Hematopoietic multipotent progenitor cell treated with erythropoietin and hydrocortisone succinate and interleukin-3 and kit ligand, for 17 days (in vitro differentiated cells): ENCODE data around the gene SPOCD1.

Experiments
- DNase-seq: peaks from one replicate; pipeline ENCODE4 v3.0.0-alpha.2; 2015; ENCODE audit warnings: low spot score

Gene SPOCD1

DNA sequence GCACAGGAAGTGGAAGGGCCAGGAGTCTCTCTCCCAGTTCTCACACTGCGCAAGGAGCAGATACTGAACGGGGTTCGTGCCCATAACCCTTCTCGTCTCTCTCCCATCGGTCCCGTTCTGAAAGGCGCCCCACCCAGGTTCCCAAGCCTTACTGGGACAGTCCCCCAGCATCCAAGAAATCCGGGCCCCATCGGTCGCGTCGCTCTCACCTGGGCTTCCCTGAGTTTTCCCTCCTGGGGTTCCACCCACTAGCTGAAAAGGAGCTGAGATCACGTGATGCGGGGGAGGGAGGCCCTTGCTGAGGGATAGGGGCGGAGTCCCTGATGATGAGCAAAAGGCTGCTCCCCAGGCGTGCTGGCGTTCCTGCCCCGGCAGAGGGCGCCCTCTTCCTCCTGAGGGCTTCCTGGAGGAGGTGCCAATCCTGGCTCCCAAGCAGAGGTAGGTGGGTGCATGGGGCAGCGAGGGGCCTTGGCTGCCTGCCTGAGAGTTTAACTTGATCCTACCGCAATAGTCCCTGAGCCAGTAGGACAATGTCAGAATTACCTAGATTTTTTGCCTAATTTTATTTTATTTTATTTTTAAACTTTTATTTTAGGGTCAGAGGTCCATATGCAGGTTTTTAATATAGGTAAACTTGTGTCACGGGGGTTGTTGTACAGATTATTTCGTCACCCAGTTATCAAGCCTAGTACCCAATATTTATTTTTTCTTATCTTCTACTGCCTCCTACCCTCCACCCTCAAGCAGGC is at the start of gene SPOCD1:
SPOCD1 (minus strand) TSS at position 271 of the 749 bp plus-strand sequence. CDS start 689 bp downstream, outside the sequence.
- DNase-seq, result peak; percentile 93

GRCh38 chr1:31862071-31862470 is 46.2 kb upstream of the SPOCD1 start:
- no peak for DNase-seq

DNA sequence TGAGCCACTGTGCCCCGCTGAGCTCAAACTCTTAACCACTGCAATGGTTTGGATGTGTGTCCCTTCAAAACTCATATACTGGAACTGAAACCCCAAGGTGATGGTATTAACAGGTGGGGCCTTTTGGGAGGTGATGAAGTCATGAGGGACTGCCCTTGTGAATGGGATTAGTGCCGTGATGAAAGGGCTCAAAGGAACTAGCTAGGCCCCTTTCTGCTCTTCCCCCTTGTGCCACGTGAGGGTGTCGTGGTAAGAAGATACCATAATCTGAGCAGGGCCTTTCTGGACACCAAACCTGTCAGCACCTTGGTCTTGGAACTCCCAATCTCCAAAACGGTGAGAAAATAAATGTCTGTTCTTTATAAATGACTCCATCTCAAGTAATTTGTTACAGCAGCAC is 45.5 kb upstream of the SPOCD1 start:
- DNase-seq, result peak; percentile 16

DNA sequence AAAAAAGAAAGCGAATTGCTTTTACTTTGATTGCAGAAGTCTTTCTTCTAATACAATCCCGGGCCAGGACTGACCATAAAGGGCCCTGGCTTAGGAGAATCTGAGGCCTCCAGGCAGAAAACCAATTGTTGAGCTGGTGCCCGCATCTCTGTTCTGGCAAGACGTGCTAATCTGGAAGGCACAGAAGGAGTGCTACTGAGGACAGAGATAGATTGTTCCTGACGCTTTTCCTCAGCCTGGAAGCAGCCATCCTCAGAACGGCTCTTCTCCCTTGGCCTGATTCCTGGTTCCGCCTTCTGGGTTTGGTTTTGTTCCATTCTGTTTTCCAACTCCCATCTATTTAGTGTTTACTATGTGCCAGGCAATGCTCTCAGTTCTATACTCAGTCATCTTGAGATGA is 44.8 kb upstream of the SPOCD1 start:
- DNase-seq, result no peak

DNA sequence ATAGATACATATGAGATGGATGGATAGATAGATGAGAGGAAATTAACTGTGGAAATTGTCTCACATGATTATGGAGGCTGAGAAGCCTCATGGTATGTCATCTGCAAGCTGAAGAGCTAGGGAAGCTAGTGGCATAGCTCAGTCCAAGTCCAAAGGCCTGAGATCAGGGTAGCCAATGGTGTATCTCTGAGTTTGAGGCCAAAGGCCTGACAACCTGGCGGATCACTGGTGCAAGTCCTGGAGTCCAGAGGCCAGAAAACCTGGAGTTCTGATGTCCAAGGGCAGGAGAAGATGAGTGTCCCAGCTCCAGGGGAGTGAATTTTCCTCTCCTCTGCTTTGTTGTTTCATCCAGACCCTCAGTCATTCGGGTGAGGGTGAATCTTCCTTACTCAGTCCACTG is 43.9 kb upstream of the SPOCD1 start:
- DNase-seq, result no peak

GRCh38 chr1:31859044-31859443 is 43.2 kb upstream of the SPOCD1 start:
- no peak for DNase-seq

DNA sequence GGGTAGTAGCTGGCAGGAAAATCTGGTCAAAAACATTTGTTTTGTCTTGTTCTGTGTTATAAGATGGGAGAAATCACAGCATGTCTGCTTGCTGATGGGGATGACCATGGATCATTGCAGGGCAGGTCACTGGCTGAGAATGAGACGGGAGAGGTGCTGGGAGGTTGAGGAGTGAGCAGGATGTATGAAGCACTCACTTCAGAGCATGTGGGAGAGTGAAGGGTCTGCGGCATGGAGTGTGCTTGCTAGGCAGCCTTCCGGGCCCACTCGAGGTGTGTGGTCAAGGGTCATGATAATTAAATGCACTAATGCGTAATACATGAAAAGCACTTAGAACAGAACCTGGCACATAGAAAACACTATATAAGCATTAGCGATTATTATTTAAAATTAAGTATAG is 42.0 kb upstream of the SPOCD1 start:
- DNase-seq, result no peak

DNA sequence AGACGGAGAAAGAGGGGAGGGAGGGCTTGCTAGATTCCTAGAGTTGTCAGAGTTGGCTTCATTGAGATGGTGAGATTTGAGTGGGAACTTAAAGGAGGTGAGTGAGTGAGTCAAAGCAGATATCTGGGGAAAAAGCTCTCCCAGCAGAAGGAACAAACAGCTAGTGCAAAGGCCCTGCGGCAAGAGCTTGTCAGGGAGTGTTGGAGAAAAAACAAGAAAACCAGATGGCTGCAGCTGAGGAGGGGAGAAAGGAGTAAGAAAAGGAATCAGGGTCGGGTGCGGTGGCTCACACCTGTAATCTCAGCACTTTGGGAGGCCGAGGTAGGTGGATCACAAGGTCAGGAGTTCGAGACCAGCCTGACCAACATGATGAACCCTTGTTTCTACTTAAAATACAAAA is 40.3 kb upstream of the SPOCD1 start:
- DNase-seq, result no peak

- no peak for DNase-seq
Measured at GRCh38 chr1:31855038-31855845, 39.4 kb upstream of the SPOCD1 start.

DNA sequence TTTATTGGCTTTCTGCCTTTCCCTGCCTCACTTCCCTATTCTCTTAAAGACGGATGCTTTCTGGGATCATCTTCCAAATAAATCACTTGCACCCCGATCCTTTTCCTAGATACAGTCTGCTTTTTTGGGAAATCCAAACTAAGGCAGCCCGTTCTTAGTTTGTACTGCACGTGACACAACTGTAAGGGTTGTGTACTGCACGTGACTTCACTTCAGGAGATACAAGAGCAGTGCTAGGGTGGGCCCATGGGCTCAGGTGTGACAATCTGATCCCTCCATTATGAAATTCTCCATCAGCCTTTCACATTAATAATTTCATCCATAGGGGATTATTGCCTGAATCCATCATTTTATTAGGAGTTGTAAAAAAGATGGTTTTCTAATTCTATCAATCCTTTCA is 33.8 kb upstream of the SPOCD1 start:
- DNase-seq, result no peak

DNA sequence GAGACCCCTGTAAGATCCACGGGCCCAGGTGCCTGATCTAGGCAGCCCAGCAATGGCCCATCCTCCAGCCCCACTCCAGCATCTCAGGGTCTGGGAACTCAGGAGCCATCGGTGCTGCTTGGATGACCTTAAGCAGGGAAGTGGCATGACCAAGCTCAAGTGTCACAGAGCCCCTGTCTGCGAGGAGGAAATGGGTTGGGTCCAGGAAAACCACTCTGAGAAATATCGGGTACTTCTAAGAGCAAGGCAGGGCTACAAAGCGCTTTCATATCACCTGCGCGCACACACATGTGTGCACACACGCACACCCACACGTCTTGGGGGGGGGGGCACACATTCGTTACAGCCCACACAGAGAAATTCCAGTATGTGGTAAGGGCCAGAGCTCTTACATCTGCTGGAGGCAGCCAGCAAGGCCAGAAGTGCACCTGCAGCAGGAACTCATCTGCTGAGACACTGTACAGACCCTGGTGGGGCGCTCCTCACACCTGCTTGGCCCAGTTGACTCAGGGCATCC is 32.6 kb upstream of the SPOCD1 start:
- DNase-seq, result no peak

DNA sequence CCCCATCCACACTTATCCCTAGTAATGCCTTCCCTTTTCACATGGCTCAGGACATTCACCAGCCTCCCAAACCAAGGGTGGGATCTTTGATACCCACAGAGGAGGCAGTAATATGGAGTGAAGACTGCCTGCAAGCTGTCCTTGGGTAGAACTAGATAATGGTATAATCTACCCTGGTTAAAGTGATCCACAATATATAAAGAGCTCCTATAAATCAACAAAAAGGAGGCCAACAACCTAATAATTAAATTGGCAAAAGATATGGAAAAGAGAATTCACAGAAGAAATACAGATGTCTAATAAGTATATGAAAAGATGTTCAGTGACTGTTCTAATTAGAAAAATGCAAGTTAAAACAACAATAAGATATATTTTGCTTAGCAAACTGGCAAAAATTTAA is 30.7 kb upstream of the SPOCD1 start:
- DNase-seq, result no peak

DNA sequence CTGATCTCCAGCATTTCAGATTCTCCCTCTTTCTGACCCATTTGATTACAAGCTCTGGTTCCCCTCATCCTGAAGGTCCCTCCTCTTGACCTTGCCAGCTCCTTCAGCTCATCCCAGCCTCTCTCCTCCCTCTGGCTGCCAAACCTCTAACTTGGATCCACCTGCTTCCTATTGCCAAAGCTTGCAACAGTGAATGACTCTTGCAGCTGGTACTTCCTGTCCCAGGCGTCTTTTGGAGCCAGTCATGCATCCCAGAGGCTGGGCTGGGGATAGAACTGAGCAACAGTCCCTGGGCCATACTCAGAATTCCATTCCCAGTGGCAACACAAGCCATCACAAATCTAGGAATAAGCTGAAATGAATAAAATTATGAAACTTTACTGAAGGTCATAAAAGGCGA is 27.7 kb upstream of the SPOCD1 start:
- no peak for DNase-seq

- no peak for DNase-seq
Measured at GRCh38 chr1:31839662-31840343, 24.0 kb upstream of the SPOCD1 start.

DNA sequence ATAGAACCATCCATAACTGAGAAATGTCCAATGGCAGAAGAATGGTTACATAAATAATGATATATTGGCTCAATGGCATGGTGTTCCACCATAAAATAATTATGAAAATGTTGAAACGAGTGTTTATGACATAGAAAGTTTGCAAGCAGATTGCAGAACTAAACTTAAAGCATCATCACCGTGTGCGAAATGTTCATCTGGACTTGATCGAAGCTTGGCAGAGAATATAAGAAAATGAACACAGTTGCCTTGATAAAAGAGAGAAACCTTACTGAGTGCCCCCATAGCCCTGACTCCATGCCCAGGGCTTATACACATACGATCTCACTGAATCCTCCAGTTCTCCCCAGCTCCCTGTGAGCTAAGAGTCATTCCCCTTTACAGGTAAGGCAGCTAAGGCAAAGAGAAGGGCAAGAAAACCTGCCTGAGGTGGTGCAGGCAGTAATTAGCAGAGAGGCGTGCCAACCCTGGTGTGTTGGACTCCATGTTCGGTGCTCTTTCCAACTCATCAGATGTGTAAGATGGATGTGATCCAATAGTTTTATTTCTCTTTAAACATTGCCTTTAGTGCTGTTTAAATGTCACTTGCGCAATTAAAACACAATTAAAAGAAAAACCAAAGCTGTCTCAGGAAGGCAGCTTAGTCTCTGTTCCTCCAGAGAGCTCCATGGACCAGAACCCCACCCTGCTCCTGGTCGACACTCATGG is 21.8 kb upstream of the SPOCD1 start:
- no peak for DNase-seq

GRCh38 chr1:31836638-31837037 is 20.8 kb upstream of the SPOCD1 start:
- no peak for DNase-seq

DNA sequence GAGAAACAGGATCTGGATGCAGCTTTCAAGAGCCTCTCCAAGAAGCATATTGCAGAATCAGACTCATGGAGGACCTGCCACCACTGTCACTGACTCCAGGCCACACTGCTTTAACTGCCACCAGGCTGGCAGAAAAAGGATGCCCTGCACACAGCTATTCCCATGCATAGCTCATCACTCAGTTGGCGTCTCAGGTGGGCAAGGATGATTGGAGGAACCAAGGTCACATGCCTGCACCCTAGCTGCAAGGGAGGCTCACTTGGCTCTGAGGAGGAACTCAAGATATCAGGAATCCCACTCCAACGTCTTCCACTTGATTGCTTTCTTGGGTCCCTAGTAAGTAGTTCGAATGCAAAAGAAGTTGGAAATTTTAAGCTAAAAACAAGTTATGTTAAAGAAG is 19.6 kb upstream of the SPOCD1 start:
- no peak for DNase-seq

DNA sequence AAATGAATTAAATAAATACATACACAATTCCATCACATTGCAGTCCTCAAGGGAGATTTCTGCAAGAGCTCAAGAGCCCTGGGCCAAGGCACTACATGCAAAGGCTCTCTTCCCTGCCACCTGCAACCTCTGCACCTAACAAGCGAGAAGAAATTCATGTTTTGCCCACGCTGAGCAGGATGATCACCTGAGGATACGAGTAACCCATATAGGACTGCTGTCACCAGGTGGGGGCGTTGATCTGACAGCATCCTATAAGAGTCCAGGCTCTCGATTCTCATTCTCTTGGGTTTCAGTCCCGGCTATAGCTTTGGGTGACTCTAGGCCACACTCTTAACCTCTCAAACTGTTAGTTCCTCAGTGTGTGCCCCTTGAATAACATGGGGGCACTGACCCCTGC is 18.7 kb upstream of the SPOCD1 start:
- DNase-seq, result no peak

DNA sequence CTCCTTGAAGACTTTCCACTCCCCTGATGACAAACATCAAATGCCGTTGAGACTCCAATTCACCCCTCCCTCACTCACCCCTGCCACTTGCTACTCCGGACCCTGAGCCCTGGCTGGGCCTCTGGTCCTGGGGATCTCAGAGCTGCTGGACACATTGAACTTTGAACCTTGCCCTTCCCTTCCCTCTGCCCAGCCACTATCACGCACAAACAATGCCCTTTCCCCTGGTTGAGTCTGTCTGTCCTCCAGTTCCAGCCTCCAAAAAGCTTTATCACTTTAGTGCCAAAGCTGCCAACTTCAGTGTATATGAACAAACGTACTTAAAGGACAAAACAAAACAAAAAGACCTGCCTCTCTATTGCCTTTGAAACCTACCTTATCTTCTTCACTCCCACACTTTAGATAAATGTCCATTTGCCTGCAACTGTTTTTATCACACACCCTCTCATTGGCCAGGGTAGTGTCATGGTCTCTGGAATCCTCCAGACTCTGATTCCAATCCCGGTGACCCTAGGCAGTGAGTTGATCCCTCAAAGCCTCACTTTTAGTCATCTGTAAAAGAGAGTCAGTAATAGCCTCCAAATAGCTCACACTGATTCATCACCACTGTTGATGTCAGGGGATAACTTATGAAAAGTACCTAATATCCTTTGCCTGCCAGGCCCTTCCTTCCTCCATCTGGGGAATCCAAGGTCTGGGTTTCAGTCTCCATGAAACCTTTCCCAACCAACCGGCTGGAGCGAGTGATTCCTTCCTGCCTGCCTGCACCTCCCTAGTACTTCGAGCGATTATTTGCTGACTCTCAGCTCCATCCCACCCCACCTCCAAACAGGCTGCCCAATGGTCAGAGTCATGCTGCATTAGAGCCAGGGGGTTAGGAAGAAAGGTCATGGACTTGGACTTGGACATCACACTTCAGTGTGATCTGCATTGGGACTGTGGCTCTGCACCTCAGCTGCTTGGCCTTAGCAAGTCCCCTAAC is 15.9 kb upstream of the SPOCD1 start:
- no peak for DNase-seq

DNA sequence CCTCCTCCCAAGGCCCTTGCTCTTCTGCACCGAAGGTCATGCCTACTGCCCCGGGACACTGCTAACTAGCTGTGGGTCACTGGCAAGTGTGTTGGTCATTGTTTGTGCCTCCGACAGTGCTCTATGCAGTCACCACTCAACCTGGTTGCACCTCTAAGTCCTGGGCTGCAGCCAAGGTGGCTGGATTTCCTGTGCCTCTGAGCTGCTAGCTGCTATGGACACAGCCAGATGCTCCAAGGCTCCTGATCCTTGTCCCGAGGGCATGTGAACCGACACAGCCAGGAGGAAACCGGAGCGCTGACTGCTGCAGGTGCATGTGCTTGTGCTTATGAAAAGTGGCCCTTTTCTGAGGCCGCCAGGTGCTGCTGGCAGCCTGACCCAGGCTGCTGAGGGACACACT is 14.7 kb upstream of the SPOCD1 start:
- DNase-seq, result no peak

DNA sequence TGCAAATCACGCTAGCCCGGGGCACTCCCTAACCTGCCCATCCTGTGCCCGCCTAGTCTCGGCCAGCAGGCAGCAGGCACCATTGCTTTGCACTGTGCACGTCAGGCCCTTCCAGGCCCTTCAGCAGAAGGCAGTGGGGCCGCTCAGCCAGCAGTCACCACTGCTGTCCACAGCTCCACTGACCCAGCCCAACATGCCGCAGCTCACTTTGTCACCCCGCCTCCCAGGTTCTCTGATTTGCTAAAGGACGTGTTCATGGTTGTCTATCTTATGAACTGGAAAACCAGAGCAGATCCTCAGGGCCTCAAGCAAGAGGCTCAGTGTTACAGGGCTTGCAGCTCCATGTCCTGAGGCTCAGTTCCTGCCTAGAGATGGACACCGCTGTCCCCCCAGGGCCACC is 14.2 kb upstream of the SPOCD1 start:
- no peak for DNase-seq
